NCI-H2227 (cell line): ENCODE measurements around the gene RDH5.
A peak's percentile ranks its signal among the peaks of the same experiment; 100 is the strongest.
"Not testable (repeated sequence)": the region's sequence is repeated elsewhere in the genome, so short reads cannot be mapped to it uniquely, and the experiment has no call there.

Experiments used
- DNase-seq: peaks from one replicate; lab custom pipeline; 2025; ENCODE audit not compliant: unreplicated experiment; lab: John Stamatoyannopoulos, UW

The RDH5 gene

GRCh38 chr12:55744340-55745030, 24.3 kb downstream of the RDH5 start:
- DNase-seq = no peak

GRCh38 chr12:55745361-55746173, 25.4 kb downstream of the RDH5 start:
- peak; percentile 77 for DNase-seq

- DNase-seq = no peak
Measured at GRCh38 chr12:55746174-55746912, 26.1 kb downstream of the RDH5 start.

GRCh38 chr12:55746913-55747231, 26.7 kb downstream of the RDH5 start:
- no peak for DNase-seq

GRCh38 chr12:55748230-55748993, 28.2 kb downstream of the RDH5 start:
- no peak for DNase-seq

GRCh38 chr12:55755246-55755645, 35.1 kb downstream of the RDH5 start:
- no peak for DNase-seq

- no peak for DNase-seq
Measured at GRCh38 chr12:55757701-55758100, 37.5 kb downstream of the RDH5 start.

GRCh38 chr12:55758575-55758974, 38.4 kb downstream of the RDH5 start:
- DNase-seq = not testable (repeated sequence)

- DNase-seq = no peak
Measured at GRCh38 chr12:55760663-55761062, 40.5 kb downstream of the RDH5 start.

- DNase-seq = no peak
Measured at GRCh38 chr12:55762646-55763045, 42.5 kb downstream of the RDH5 start.

- peak; percentile 42 for DNase-seq
Measured at GRCh38 chr12:55765736-55766290, 45.6 kb downstream of the RDH5 start.

- no peak for DNase-seq
Measured at GRCh38 chr12:55767156-55767555, 47.0 kb downstream of the RDH5 start.

- peak; percentile 18 for DNase-seq
Measured at GRCh38 chr12:55771736-55772135, 51.5 kb downstream of the RDH5 start.
